Measurements from ENCODE around the gene WDFY3.

Gene WDFY3

DNA sequence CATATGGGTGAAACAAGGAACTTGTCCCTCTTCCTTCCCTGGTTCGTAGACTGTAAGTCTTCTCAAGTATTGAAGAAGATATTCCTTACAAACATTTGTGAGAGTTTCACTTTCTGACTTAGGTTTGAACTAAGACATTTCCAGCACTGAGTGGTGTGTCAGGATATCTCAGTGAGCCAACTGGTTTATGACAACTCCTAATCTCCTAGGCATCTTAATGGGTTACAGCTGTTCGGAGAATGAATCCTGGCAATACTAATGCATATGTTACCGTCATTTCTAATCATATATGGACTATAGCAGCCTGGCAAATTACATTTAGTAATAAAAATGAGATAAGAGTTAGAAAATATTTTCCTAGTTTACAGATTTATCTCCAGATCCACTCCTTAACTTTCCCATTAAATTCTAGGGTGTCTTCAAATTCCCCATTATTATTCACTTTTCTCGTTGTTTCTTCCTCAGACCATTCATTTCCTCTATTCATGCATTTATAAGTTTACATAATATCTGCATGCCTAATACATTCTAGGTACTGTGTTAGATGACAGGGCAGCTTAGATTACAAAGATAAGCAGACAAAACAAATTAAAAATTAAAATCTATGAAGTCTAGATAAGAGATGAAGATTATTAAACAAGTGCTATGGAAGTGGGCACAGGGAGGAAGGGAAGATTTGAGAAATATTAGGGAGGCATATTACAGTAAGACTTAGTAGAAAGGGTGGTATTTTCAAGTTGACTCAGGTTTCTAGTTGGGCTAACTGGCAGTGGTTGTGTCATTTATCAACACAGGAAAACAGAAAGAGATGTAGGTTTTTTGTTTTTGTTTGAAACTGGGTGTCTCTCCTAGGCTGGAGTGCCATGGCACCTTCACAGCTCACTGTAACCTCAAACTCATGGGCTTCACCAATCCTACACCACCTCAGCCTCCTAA, 173.9 kb downstream of the WDFY3 start:
- DNase-seq: no peak

DNA sequence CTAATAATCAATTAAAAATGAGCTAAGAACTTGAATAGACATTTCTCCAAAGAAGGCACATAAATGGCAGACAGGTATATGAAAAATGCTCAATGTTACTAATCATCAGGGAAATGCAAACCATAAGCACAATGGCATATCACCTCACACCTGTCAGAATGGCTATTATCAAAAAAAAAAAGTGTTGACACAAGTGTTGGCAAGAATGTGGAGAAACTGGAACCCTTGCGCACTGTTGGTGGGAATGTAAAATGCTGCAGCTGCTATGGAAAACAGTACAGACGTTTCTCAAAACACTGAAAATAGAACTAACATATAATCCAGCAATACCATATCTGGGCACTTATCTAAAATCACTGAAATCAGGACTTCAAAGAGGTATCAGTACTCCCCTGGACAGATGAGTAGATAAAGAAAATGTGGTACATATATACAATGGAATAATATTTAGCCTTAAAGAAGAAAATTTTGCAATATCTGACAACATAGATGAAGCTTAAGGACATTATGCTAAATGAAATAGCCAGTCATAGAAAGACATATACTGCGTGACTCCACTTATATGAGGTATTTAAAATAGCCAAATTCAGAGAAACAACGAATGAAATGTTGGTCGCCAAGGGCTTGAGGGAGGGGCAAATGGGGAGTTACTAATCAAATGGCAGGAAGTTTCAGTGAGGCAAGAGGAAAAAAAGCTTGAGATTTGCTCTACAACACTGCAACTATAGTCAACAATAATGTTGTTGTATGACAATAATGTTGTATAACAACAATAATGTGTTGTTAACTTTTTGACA, 175.5 kb downstream of the WDFY3 start:
- no peak for DNase-seq

DNA sequence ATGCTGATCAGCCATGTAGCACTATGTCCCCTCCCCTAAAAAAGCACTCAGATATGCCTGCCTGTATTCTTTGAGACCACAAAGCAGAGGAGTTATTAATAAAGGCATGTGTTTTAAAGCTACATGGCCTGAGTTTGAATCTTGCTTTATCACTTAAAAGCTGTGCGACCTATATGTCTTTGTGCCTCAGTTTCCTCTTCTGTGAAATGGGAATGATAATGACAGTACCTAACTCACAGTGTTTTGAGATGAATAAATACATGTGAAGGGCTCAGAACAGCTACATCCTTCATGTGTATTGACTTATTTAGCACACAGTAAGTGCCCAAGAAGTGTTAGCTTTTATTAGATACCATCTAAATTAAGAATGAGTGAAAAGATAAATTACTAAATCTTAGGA, 180.0 kb downstream of the WDFY3 start:
- no peak for DNase-seq

DNA sequence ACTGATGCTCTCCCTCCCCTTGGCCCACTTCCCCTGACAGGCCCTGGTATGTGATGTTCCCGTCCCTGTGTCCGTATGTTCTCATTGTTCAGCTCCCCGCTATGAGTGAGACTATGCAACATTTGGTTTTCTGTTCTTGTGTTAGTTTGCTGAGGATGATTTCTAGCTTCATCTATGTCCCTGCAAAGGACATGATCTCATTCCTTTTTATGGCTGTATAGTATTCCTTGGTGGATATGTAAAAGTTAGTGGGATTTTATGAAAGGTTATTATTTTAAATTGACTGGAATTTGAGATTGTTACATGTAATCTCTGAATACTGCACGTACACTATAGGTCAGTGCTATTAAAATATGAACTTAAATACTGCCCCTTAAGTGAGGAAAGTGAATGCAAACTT, 184.0 kb downstream of the WDFY3 start:
- DNase-seq: no peak

DNA sequence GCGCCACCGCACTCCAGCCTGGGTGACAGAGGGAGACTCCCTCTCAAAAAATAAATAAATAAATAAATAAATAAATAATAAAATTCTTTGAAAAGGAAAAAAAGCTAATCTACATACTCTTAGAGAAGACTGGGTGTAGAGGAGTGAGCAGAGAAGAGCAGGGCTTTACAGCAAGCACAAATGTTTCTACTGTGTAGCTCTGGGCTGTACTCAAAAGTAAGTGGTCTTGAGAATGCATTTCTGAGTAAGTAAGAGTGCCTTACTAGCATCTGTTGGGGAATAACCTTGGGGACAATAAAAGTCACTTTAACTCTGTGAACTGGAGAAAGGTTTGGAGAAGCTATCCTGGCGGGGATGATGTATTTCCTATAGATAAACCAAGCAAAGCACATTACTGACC, 185.8 kb downstream of the WDFY3 start:
- DNase-seq: no peak

DNA sequence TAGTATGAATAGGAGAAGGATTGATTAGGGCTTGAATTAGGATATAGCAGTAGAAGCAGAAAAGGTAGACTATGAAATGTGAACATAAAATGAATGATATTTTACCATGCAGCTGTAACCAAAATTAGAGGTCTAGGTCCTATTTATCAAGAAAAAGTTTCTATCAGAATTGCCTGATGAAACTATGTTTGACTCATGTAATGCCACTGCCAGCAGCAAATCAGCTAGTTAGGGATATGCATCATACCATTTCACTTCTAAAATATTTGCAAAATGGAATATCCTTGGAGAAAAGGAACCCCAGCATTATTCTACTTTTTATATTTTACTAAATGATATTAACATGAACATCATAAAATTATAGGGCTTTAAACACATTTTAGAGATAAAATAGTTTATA, 188.4 kb downstream of the WDFY3 start:
- DNase-seq: no peak

DNA sequence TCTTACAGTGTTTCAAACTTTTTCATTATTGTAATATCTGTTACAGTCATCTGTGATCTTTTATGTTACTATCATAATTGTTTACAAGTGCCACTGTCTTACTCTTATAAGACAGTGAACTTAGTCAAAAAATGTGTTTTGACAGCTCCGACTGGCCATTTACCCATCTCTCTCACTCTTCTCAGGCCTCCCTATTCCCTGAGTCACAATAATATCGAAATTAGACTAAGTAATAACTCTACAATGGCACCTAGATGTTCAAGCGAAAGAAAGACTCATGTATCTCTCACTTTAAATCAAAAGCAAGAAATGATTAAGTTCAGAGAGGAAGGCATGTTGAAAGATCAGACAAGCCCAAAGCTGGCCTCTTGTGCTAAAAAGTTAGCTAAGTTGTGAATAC, 199.3 kb downstream of the WDFY3 start:
- DNase-seq: no peak

DNA sequence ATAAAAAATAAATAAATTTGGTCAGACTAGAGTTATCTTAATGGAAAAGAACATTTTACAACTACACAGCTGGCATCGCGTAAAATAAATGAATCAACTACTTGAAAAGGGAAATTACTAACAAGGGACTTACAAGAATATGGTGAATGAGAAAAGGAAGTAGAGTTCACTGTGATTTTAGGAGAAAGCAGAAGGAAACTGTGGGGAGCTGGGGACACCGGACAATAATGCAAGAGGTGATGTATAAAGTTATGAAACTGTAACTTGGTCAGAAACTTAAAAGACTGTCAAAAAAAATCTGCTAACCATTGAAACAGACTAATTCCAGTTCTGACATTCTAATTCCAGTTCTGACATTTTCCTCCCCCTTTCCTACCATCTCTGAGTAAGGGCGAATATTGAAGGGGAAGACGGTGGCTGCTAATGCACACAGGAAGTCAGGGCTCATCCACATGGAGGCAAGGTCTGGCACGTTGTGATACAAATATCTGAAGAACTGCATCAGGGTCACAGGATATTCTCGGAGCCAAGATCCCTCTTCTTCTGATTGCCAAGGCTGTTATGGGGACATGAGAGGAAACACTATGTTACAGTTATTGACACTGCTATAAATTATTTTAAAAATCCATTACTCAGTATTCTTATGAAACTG, 213.0 kb downstream of the WDFY3 start:
- DNase-seq: peak; percentile 56 to 85 (median 72)

DNA sequence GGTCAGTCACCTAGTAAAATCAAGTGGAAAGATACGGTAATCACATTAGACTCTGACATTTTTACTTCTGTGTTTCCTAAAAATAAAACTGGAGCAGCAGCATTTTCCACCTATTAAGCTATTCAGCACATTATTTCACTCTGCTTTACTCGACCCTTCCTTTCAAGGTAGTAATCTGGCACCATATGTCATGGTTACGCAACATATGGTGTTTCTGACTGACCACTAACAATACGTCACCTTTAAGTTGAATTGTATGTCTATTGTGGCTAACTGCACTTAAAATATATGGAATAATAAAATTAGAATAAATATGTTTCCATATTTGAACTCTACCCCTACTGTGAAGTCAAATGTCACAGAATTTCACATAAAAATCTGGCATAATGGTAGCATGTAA, 214.8 kb downstream of the WDFY3 start:
- no peak for DNase-seq

DNA sequence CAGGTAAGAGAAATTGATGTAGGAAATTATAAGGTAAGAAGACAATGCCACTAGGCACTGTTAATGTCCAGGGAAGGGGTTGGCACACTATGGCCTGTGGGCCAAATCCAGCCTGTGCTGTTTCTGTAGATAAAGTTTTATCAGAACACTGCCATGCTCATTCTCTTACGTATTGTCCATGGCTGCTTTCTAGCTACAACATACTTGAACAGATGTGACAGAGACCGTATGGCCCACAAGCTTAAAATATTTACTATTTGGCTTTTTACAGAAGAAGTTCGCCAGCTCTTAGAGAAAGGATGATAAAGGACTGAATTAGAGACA, 215.6 kb downstream of the WDFY3 start:
- DNase-seq: no peak

DNA sequence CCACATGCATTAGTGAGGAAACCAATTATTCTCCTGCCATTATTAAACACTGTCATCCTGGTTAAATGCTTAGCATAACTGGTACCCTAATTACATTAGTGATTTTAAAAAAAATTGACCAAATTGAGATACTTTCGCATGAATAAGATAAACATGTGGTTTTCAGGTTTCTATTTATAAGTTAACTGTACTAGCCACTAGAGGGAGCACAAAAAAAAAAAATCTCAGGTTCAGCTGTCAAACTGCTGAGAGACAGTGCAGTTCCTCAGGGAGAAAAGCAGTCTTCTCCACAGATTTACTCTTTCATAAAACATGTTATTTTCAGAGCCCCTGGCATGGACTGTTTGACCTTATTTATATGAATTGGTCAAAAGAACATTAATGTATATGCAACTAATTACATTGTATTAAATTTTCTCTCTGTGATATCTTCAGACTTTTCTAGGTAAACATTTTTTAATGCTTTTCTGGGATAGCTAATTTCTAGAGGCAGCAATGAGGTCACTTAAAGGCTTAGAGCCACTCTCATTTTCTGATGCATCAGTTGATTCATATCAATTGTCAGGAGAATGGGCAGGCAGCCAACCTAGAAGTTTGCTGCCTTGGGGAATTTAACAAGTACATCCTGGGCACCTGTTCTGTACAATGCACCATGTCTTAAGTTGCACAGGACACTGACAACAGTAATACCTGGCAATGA, 216.1 kb downstream of the WDFY3 start:
- peak; percentile 26 to 72 (median 50) for DNase-seq

DNA sequence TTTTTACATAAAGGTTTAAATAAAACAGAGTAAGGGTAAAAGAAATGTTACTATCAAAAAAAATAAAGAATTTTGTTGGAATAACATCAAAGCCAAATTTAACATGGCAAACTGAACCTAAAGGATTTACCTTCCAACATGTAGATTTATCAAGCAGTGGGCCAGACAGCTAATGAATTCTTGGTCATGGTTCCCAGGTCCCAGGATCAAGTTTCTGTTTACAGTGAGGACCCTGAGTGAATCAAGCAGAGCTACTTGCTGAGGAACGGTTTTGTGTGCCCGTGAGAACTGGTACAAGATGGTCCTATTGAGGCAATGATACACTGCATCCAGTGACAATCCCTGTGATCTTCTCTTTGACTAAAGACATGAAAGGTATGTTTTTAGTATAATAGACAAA, 226.4 kb downstream of the WDFY3 start:
- no peak for DNase-seq

DNA sequence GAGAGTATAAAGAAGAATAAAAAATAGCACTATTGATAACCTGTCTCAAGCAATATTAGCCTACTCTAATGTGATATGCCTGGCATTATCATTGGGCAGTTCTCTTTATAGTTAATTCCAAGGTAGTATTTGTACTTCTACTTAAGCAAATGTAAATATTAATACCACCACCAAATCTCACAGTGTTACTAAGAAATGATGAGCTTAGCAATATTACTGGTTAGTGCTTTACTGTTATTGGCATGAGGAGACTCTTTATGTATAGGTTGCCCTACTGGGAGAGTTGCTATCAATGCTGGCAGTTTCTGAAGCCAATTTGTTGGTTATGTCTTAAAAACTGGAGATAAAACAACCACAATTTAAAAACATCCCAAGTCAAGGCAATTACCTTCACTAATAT, 227.9 kb downstream of the WDFY3 start:
- no peak for DNase-seq

DNA sequence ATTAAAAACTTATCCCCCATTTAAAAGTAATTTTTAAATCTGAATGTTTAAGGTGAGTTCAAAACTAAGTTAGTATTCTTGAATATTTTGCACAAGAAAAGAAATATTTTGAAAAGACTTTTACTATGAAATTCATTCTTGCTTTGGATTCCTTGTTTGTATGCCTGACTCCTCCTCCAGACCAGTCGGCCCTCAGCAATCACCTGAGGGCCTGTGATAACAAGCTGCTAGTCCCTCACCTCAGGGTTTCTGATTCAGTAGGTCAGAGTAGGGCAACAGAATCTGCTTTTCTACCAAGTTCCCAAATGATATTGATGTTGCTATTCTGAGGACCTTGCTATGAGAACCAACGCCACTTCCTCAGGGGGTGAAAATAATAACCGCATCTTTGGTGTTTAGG, 228.8 kb downstream of the WDFY3 start:
- DNase-seq: no peak

DNA sequence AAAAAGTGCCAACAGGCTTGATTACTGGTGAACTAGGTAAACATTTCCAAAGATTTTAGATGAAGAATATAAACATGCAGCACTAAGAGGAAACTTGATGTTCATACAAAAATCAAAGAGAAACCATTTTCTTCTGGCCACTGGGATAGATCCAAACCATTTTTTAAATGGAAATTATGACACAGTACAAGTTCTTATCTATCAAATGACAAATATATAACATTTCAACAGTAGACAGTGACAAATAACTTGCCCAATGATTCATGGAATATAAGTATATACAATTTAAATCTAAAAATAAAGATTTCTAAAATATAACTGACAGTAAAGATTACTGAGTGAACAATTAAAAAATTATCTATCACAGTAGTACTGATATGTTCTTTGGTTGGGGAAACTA, 232.5 kb downstream of the WDFY3 start:
- DNase-seq: no peak

DNA sequence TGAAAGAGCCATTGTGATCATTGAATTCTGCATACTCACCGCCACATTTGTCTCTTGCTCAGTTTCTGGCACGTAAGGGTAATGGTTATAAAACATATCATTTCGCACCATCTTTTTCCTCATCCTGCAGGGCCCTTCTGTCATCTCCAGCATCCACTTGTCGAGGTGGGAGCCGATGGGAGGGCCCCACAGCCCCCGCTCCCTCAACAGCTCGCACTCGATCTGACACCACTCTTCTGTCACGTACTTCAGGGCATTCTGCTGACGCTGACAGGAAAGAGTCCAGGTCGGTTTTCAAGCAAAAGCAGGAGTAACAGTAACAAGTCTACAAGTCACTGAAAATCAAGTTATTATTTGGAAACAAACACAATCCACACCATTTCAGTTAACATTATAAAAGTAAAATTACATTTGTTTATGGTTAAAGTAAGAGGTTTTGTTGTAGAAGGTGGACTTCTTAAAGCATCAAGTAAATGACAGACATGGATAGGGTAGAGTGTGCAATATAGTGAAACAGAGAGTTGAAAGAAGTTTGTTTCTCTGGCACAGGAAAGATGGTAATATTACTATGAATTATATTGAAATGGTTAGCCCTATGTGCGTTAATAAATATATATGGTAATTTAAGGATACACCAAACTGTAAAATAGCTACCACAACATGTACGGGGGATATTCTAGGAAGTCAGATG, 233.0 kb downstream of the WDFY3 start:
- DNase-seq: no peak

DNA sequence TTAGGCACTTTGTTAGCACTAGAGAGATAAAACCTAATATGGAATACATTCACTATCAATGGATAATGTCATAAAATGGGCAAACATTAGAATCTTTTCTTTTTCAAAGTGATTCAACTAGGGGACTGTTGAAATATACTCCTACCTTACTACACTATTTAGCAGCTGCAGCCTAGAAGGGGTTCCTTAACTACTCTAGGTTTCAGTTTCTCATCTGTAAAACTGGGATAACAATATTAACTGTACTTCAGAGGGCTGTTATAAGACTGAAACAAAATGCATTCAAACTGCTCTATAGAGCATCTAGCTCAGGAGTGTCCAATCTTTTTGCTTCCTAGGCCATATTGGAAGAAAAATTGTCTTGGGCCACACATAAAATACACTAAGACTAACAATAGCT, 236.1 kb downstream of the WDFY3 start:
- no peak for DNase-seq

DNA sequence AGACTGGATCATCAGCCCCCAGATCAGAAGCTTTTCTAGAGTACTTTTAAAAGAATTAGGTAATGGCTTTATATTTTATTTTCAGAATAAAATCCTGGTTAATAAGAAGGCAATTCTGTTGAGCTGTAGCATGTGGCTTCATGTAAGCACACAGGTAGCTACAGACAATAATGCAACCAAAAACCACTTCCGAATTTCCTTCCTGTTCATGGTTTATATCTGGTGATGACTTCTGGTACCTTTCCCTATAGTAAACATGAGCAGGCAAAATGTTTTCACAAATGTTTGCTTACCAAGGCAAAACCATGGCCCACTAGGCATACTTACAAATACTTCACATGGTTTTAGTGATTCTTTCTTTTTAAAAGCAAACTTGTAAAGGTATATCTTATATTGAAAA, 239.0 kb downstream of the WDFY3 start:
- no peak for DNase-seq

DNA sequence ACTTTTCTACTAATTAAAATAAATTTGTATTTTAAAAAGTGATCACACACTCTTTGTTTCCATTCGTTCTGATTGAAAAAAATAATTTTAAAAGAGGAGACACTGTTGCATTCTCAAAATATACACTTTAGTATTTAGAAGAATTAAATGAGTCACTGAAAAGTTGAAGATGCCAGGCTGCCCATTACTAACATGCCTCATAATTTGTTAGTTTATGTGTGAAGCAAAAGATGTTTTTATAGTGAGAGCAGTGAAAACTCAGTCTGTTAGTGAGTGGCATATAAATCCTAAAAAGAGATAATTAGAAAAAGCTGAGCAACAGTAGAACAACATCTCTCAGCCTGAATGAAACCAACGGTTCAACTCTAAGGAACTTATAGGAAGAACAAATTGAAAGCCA, 240.1 kb downstream of the WDFY3 start:
- DNase-seq: no peak

DNA sequence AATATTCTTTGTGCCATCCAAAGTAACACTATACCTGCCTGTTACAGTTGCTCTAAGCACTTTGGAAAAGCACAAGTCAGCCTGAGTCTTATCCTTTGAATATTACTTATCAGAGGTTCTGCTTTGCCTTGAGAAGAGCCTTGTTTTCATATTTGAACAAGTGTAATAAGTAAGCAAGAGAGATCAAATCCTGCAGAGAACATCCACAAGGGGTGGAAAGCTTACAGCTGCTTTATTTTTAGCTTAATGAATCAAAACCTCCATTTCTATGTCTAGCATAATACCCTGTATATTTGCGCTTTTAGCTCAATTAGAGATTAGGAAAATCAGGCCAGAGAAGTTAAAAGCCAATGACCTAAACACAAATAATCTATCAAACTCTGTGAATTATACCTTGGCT, 243.8 kb downstream of the WDFY3 start:
- DNase-seq: no peak

DNA sequence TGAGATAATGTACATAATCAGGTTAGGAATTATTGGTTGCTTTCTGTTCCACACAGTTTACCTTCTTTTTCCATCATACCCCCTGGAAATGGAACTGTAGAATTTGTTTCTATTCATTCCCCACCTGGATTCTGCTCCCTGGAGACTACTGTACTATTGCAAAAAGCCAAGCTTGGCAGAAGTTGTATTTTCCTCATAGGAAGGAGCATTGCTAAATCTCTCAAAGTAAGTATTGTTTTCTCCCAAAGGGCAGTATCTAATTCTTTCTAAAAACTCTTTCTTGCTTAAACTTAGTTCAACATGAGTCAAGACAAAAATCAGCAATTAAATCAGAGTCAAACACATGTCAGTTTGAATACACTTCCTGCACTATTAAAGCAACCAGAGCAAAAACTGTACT, 247.4 kb downstream of the WDFY3 start:
- no peak for DNase-seq

DNA sequence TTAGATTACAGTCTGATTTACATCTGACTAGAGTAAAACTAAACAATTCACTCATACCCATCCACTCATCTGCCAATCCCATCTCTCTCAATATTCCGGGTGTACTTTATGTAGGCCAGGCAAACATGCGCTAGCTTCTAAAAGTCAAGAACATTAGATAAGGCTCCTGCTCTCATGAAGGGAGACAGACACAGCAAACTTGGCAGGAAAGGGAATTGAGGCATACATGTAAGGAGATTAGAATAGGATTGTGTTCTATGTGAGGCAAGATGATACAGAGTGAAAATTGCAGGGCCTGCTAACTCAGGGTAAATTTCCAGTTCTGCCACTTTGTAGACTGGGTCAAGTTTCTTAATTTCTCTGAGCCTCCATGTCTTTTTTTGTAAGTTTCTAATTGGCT, 247.8 kb downstream of the WDFY3 start:
- DNase-seq: no peak

Measured in suppressor macrophage (primary cell).